ENCODE results near the gene ISG20. TPM values are rescaled to one million over a fixed set of nuclear protein-coding genes. Genes with fewer than 3 reads are reported as not detected.
A peak's percentile ranks its signal among the peaks of the same experiment; 100 is the strongest.

ISG20 gene
- total RNA-seq, 1 experiment from 2014 or later, result 14.9 TPM

DNA sequence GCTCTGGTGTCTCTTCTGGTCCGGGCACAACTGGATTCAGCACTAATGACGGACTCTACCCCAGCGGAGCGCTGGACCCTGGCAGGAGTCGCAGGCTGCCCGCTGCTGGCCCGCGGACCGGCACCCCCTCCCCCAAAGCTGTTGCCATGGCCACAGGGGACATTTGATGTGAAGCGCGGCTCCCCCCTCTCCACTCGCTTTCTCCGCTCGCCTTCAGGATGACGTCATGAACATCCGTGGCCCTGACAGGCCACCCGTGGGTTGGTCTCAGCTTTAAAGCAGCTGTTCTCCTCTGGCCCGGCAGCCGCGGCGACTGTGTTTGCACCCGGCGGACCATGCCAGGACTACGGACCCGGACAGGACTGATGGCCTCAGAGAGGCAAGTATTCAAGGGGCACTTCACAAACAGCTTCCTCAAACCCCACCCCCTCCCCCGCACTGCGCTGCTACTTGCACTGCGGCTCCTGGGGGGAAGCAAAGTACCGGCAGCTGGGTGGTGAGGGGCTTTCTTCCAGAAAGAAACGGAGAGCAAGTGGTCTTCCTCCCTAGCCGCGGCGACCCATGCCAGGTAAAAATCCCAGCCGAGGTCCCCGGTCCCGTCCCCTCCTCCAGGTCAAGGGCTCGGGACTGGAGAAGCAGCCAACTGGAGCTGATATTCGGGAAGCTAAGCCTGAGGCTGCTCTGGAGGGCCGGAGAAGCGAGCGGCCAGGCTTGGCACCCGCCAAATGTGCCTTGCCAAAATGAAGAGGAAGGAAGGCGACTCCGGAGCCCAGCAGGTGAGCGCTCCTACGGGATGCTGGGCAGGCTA, 34.2 kb upstream of the ISG20 start:
- ChIA-PET CTCF (no interaction called here), POLR2A (no interaction called here)
- Histone ChIP-seq H3K4me3 (ENCODE audit: low read depth in 2 of 2, low read length in 2 of 2) (peak overlapping the region; percentile 15 to 22; a peak in 3 of 4 replicates), H3K4me1 (ENCODE audit: control insufficient read depth, insufficient read depth, low read length) (peaks cover 15% of the 10 kb centered on the region), H3K27me3 (ENCODE audit: control insufficient read depth, insufficient read depth, low read length) (peaks cover 54% of the 10 kb centered on the region), H3K9me3 (ENCODE audit: control insufficient read depth, insufficient read depth, low read depth, low read length) (no peaks in the 10 kb centered on the region), H3K36me3 (ENCODE audit: control insufficient read depth, insufficient read depth, low read length) (no peaks in the 10 kb centered on the region), H3K27ac (ENCODE audit: low read length) (no peak overlapping the region)
- intact Hi-C loops (cut with micrococcal nuclease; ENCODE audit: unreplicated experiment), result no loop called here
- no TSS peak for BruUV-seq (replicated peaks)
- no peak for DNase-seq (ENCODE audit: low read depth, low spot score)
- no peak for TF ChIP-seq POLR2AphosphoS5 (IDR thresholded peaks at IDR 0.05; ENCODE audit: low read depth, low read length)
- in situ Hi-C loops (cut with HindIII; ENCODE audit: low pct_unique_long_range_greater_than_20kb, low sequenced_read_pairs), result no loop called here
- peak; percentile 66 for ATAC-seq

DNA sequence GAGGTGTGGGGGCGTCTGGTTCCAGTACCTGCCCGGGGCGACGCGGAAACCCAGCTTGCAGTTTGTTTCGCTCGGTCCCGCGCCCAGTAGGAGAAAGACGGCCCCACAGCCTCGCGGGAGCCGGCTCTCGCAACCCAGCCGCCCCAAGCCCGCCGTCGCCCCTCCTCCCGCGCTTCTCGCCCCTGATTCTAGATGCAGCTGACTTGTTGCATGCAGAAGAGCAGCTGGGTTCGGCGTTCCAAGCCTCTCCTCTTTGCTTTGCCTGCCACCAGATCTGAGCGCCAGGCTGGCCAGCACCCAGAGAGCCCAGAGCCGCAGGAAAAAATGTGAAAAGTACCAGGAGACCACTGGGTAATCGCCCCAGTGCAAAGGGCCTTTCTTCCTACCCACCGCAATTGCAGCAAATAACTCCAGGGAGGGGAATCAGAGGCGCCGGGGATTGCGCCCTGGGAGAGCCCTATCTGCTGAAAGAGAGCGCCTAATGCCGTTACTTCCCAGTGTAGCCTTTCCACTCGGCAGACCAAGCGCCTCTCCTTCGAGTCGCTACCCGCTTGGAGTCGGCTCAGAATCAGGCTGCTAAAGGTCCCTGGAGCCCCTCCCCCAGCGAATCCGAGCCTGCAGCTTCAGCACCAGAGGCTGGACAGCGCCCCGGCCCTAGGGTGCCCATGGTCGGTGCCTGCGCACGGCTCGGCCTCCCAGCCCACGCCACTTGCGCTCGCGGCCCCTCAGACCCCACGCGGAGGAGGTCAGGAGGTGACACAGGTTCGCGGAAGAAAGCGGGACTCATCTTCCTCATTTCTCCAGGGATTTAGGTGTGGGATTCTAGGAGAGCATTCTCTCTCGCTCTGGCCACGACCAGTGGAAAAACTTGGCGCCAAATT, 33.4 kb upstream of the ISG20 start:
- TF ChIP-seq TCF7L2 (IDR thresholded peaks at IDR 0.05; ENCODE audit: low read depth, low read length), result no peak
- TF ChIP-seq, protein P1, sequence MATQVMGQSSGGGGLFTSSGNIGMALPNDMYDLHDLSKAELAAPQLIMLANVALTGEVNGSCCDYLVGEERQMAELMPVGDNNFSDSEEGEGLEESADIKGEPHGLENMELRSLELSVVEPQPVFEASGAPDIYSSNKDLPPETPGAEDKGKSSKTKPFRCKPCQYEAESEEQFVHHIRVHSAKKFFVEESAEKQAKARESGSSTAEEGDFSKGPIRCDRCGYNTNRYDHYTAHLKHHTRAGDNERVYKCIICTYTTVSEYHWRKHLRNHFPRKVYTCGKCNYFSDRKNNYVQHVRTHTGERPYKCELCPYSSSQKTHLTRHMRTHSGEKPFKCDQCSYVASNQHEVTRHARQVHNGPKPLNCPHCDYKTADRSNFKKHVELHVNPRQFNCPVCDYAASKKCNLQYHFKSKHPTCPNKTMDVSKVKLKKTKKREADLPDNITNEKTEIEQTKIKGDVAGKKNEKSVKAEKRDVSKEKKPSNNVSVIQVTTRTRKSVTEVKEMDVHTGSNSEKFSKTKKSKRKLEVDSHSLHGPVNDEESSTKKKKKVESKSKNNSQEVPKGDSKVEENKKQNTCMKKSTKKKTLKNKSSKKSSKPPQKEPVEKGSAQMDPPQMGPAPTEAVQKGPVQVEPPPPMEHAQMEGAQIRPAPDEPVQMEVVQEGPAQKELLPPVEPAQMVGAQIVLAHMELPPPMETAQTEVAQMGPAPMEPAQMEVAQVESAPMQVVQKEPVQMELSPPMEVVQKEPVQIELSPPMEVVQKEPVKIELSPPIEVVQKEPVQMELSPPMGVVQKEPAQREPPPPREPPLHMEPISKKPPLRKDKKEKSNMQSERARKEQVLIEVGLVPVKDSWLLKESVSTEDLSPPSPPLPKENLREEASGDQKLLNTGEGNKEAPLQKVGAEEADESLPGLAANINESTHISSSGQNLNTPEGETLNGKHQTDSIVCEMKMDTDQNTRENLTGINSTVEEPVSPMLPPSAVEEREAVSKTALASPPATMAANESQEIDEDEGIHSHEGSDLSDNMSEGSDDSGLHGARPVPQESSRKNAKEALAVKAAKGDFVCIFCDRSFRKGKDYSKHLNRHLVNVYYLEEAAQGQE (IDR thresholded peaks at IDR 0.05; ENCODE audit: insufficient read depth in 1 of 2, low read depth in 2 of 2, low read length in 1 of 2), result peak; percentile 97 to 98
- H3K36me3 ChIP-seq (ENCODE audit: control insufficient read depth, insufficient read depth, low read length), result no peaks in the 10 kb centered on the region
- H3K9me3 ChIP-seq (ENCODE audit: control insufficient read depth, insufficient read depth, low read depth, low read length), result no peaks in the 10 kb centered on the region
- in situ Hi-C loops (cut with HindIII; ENCODE audit: low pct_unique_long_range_greater_than_20kb, low sequenced_read_pairs) (no loop called here), intact Hi-C loops (cut with micrococcal nuclease; ENCODE audit: unreplicated experiment) (no loop called here)
- BruUV-seq (replicated peaks), result no TSS peak
- H3K4me3 ChIP-seq (ENCODE audit: low read depth in 2 of 2, low read length in 2 of 2), result peak overlapping the region; percentile 15 to 22; a peak in 3 of 4 replicates
- H3K4me1 ChIP-seq (ENCODE audit: control insufficient read depth, insufficient read depth, low read length), result peaks cover 15% of the 10 kb centered on the region
- ChIA-PET POLR2A (no interaction called here), CTCF (no interaction called here)
- DNase-seq (ENCODE audit: low read depth, low spot score) (no peak), ATAC-seq (peak; percentile 57)
- H3K27ac ChIP-seq (ENCODE audit: low read length), result no peak overlapping the region
- H3K27me3 ChIP-seq (ENCODE audit: control insufficient read depth, insufficient read depth, low read length), result peaks cover 54% of the 10 kb centered on the region

DNA sequence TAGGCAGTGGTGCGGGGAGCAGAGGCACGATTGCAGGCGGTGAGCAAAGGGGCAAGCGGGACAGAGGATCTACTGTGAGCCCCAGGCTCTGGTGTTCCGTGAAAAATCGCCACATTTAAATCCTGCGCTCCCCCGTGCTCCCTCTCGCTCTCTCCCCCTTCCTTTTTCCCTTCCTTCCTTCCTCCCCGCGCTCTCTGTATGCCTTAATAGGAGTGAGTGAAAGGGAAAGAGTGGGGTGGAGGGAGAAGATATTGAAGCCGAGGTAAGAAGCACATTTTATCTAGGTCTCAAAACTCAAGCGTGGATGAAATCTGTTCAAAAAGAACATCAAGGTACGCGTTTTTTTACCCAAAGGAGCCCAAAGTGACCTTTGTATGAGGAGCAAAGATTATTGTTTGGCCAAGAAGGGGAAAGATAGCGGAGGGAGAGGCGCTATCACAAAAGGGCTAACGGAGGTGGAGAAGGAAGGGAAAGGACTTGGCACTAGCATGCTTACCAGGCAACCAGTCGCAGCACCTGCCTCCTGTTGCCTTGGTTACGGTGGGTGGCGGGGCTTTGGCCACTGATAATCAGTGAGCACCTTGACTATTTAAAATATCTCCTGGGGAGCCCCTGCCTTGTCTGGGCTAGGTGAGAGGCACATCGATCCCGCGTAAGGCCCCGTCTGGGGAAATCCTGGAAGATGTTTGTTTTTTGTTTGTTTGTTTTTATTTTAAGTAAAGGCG, 32.6 kb upstream of the ISG20 start:
- Histone ChIP-seq H3K27me3 (ENCODE audit: control insufficient read depth, insufficient read depth, low read length) (peaks cover 54% of the 10 kb centered on the region), H3K9me3 (ENCODE audit: control insufficient read depth, insufficient read depth, low read depth, low read length) (no peaks in the 10 kb centered on the region), H3K4me3 (ENCODE audit: low read depth in 2 of 2, low read length in 2 of 2) (no peak overlapping the region), H3K4me1 (ENCODE audit: control insufficient read depth, insufficient read depth, low read length) (peaks cover 15% of the 10 kb centered on the region), H3K27ac (ENCODE audit: low read length) (no peak overlapping the region), H3K36me3 (ENCODE audit: control insufficient read depth, insufficient read depth, low read length) (no peaks in the 10 kb centered on the region)
- no peak for DNase-seq (ENCODE audit: low read depth, low spot score)
- intact Hi-C loops (cut with micrococcal nuclease; ENCODE audit: unreplicated experiment), result no loop called here
- ATAC-seq, result no peak
- BruUV-seq (replicated peaks), result no TSS peak
- TF ChIP-seq TCF7L2 (IDR thresholded peaks at IDR 0.05; ENCODE audit: low read depth, low read length) (no peak), POLR2AphosphoS5 (IDR thresholded peaks at IDR 0.05; ENCODE audit: low read depth, low read length) (no peak), SIN3A (IDR thresholded peaks at IDR 0.05; ENCODE audit: borderline replicate concordance, insufficient read depth, low read depth, low read length) (no peak)
- TF ChIP-seq, protein P1 (IDR thresholded peaks at IDR 0.05; ENCODE audit: insufficient read depth in 1 of 2, low read depth in 2 of 2, low read length in 1 of 2), result no peak
- TF ChIP-seq, protein P2, sequence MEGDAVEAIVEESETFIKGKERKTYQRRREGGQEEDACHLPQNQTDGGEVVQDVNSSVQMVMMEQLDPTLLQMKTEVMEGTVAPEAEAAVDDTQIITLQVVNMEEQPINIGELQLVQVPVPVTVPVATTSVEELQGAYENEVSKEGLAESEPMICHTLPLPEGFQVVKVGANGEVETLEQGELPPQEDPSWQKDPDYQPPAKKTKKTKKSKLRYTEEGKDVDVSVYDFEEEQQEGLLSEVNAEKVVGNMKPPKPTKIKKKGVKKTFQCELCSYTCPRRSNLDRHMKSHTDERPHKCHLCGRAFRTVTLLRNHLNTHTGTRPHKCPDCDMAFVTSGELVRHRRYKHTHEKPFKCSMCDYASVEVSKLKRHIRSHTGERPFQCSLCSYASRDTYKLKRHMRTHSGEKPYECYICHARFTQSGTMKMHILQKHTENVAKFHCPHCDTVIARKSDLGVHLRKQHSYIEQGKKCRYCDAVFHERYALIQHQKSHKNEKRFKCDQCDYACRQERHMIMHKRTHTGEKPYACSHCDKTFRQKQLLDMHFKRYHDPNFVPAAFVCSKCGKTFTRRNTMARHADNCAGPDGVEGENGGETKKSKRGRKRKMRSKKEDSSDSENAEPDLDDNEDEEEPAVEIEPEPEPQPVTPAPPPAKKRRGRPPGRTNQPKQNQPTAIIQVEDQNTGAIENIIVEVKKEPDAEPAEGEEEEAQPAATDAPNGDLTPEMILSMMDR (IDR thresholded peaks at IDR 0.05), result no peak
- ChIA-PET CTCF (no interaction called here), POLR2A (interaction anchor here (0.7 kb wide), 1 partner anchor 331 kb away, joined by 3 read pairs; no protein-coding TSS in a partner anchor)
- in situ Hi-C loops (cut with HindIII; ENCODE audit: low pct_unique_long_range_greater_than_20kb, low sequenced_read_pairs), result no loop called here
